GM12878 (cell line): ENCODE results near the gene CNOT3. TPM values are rescaled to one million over a fixed set of nuclear protein-coding genes. Genes with fewer than 3 reads are reported as not detected.
A peak's percentile ranks its signal among the peaks of the same experiment; 100 is the strongest.

ENCODE experiments used
- ATAC-seq: fragments of 200-7000 bp; cut with Tn5 transposase; 3 replicates; pipeline ENCODE4 v1.9.1; 2020; ENCODE audit warnings: mild to moderate bottlenecking, moderate library complexity
- BruUV-seq: library from RNA; stranded (reverse); fragments of 400-500 nt; replicated peaks from 2 replicates; lab custom pipeline; 2021; lab: Mats Ljungman, UMichigan
- CTCF ChIA-PET: fragments of 300-600 bp; sonication (Branson Sonifier 250); formaldehyde crosslinking; extraction: SDS; loops from one replicate; lab custom pipeline; 2021; ENCODE audit warnings: inconsistent platforms; lab: Yijun Ruan, JAX
- POLR2A ChIA-PET: fragments of 350-600 bp; formaldehyde crosslinking; extraction: SDS; loops from one replicate; lab custom pipeline; 2021; ENCODE audit warnings: inconsistent platforms; lab: Charles Lee
- RAD21 ChIA-PET: fragments of 300-600 bp; sonication (Branson Sonifier 250); formaldehyde crosslinking; loops from one replicate; lab custom pipeline; 2023; ENCODE audit warnings: antibody characterized with exemption; ENCODE audit not compliant: unreplicated experiment; lab: Charles Lee
- SMC1A ChIA-PET: fragments of 300-600 bp; sonication (Branson Sonifier 250); formaldehyde crosslinking; loops from one replicate; lab custom pipeline; 2023; ENCODE audit not compliant: unreplicated experiment, uncharacterized antibody; lab: Charles Lee
- DNase-seq: peaks from one replicate; pipeline ENCODE4 v3.0.0-alpha.2; 2011; ENCODE audit warnings: low read depth, low spot score
- FAIRE-seq: peaks from 3 replicates; lab custom pipeline; 2011; peaks lifted over from hg19 to GRCh38; lab: Jason Lieb, UNC
- H2AFZ ChIP-seq: 2 replicates; pipeline ENCODE4 v1.6.0; 2011; ENCODE audit warnings: low read depth, low read length, control low read depth; ENCODE audit not compliant: control insufficient read depth
- H3K27ac ChIP-seq: 2 replicates; pipeline ENCODE4 v1.5.1; 2011; ENCODE audit warnings: control low read depth; ENCODE audit not compliant: control insufficient read depth, insufficient read depth
- H3K27me3 ChIP-seq, 2 experiments: replicated peaks in 1 of 2; 2 replicates each; pipeline versions ENCODE4 v1.6.0 to v1.6.1; 2011; ENCODE audit warnings: low read length in 1 of 2; ENCODE audit not compliant: control insufficient read depth in 2 of 2, insufficient read depth in 2 of 2
- H3K36me3 ChIP-seq, 2 experiments: 2 replicates each; pipeline ENCODE4 v1.5.1; 2011; ENCODE audit warnings: low read length in 1 of 2; ENCODE audit not compliant: control insufficient read depth in 2 of 2, insufficient read depth in 2 of 2
- H3K4me1 ChIP-seq: 2 replicates; pipeline ENCODE4 v1.6.1; 2011; ENCODE audit warnings: mild to moderate bottlenecking, low read length, moderate library complexity, mixed read lengths; ENCODE audit not compliant: control insufficient read depth, insufficient read depth
- H3K4me2 ChIP-seq: 2 replicates; pipeline ENCODE4 v1.6.0; 2011; ENCODE audit warnings: control low read depth; ENCODE audit not compliant: control insufficient read depth, insufficient read depth
- H3K4me3 ChIP-seq: fragments of 200-600 bp; sonication (generic); 2 replicates; pipeline ENCODE4 v1.5.1; 2016
- H3K79me2 ChIP-seq: 2 replicates; pipeline ENCODE4 v1.6.0; 2011; ENCODE audit warnings: low read length; ENCODE audit not compliant: control insufficient read depth, insufficient read depth
- H3K9ac ChIP-seq: 2 replicates; pipeline ENCODE4 v1.8.0; 2011; ENCODE audit warnings: low read length, control low read depth, mixed read lengths; ENCODE audit not compliant: control insufficient read depth, insufficient read depth
- H3K9me3 ChIP-seq: replicated peaks from 3 replicates; pipeline ENCODE4 v1.5.1; 2011; ENCODE audit warnings: mild to moderate bottlenecking, low read length; ENCODE audit not compliant: control insufficient read depth, insufficient read depth
- H4K20me1 ChIP-seq: 2 replicates; pipeline ENCODE4 v1.6.0; 2011; ENCODE audit not compliant: control insufficient read depth, insufficient read depth
- BACH1 ChIP-seq: fragments of 450-650 bp; IDR thresholded peaks from 2 replicates; pipeline ENCODE4 v1.6.1; 2017; ENCODE audit warnings: mild to moderate bottlenecking, borderline replicate concordance
- BCL3 ChIP-seq: IDR thresholded peaks from 2 replicates; pipeline ENCODE4 v1.6.1; 2011; ENCODE audit warnings: borderline replicate concordance, low read depth, mild to moderate bottlenecking, moderate library complexity, low read length; ENCODE audit not compliant: insufficient read depth, poor library complexity, severe bottlenecking
- CEBPB ChIP-seq, 2 experiments: fragments of 150-350 bp in 1 of 2; IDR thresholded peaks; 2 replicates each; pipeline ENCODE4 v1.6.1; 2012 to 2014; ENCODE audit warnings: low read depth in 2 of 2, low read length in 2 of 2, borderline replicate concordance in 1 of 2, inconsistent platforms in 1 of 2
- CHD1 ChIP-seq: IDR thresholded peaks from 2 replicates; pipeline ENCODE4 v1.6.1; 2012; ENCODE audit warnings: low read depth, low read length, improper control_type of control experiment
- CREM ChIP-seq: IDR thresholded peaks from 2 replicates; pipeline ENCODE4 v1.6.1; 2014; ENCODE audit warnings: antibody characterized with exemption, low read depth
- EGR1 ChIP-seq, 2 experiments: IDR thresholded peaks; 1 replicate in 1 of 2; 2 replicates in 1 of 2; pipeline ENCODE4 v1.6.1; 2011 to 2012; ENCODE audit warnings: low read depth in 2 of 2, low read length in 2 of 2, borderline replicate concordance in 1 of 2, mild to moderate bottlenecking in 1 of 2, moderate library complexity in 1 of 2
- HSF1 ChIP-seq: fragments of 150-350 bp; IDR thresholded peaks from 2 replicates; pipeline ENCODE4 v1.6.1; 2014; ENCODE audit warnings: mild to moderate bottlenecking, low read depth, low read length
- KLF5 ChIP-seq: fragments of 450-650 bp; IDR thresholded peaks from 2 replicates; pipeline ENCODE4 v1.6.1; 2014; ENCODE audit warnings: mild to moderate bottlenecking; ENCODE audit not compliant: partially characterized antibody
- MLLT1 ChIP-seq: fragments of 450-650 bp; IDR thresholded peaks from 2 replicates; pipeline ENCODE4 v1.6.1; 2016; ENCODE audit warnings: mild to moderate bottlenecking
- MXI1 ChIP-seq: fragments of 150-350 bp; IDR thresholded peaks from 2 replicates; pipeline ENCODE4 v1.6.1; 2011; ENCODE audit warnings: low read depth, mild to moderate bottlenecking, inconsistent platforms, low read length, improper control_type of control experiment
- PKNOX1 ChIP-seq: fragments of 450-650 bp; IDR thresholded peaks from 2 replicates; pipeline ENCODE4 v1.6.1; 2016; ENCODE audit warnings: mild to moderate bottlenecking
- RB1 ChIP-seq: fragments of 450-650 bp; formaldehyde crosslinking; IDR thresholded peaks from 2 replicates; pipeline ENCODE4 v1.6.1; 2017; ENCODE audit warnings: mild to moderate bottlenecking, borderline replicate concordance
- SIN3A ChIP-seq: IDR thresholded peaks from 2 replicates; pipeline ENCODE4 v1.6.1; 2012; ENCODE audit warnings: low read depth, low read length, improper control_type of control experiment
- SP1 ChIP-seq: IDR thresholded peaks from one replicate; pipeline ENCODE4 v1.6.1; 2011; ENCODE audit warnings: low read depth, low read length
- SRF ChIP-seq, 2 experiments: IDR thresholded peaks; 2 replicates each; pipeline ENCODE4 v1.6.1; 2011; ENCODE audit warnings: low read depth in 2 of 2, low read length in 2 of 2, mild to moderate bottlenecking in 1 of 2, moderate library complexity in 1 of 2
- ZNF274 ChIP-seq: IDR thresholded peaks from one replicate; pipeline ENCODE4 v1.8.0; 2011; ENCODE audit not compliant: insufficient read length, insufficient read depth
- ZNF384 ChIP-seq: IDR thresholded peaks from 2 replicates; pipeline ENCODE4 v1.6.1; 2012; ENCODE audit warnings: low read depth, mild to moderate bottlenecking, low read length, improper control_type of control experiment, borderline replicate concordance
- WGBS: methylation state at CpG from one replicate; pipeline ENCODE4 v1.1.6; 2016; ENCODE audit warnings: low lambda C conversion rate; ENCODE audit not compliant: insufficient replicate concordance, insufficient coverage; ENCODE audit errors: missing lambda C conversion rate; 5-methylcytosine and 5-hydroxymethylcytosine counted together
- in situ Hi-C: fragments of 300-500 bp; cut with MboI; formaldehyde crosslinking; loops from 9 replicates; pipeline ENCODE4 v1.14.3; 2018; ENCODE audit warnings: mixed read lengths
- intact Hi-C: fragments of 100-400 bp; cut with micrococcal nuclease; formaldehyde crosslinking; loops from one replicate; pipeline ENCODE4 v1.14.2; 2022; ENCODE audit not compliant: unreplicated experiment
- polyA plus RNA-seq, 11 experiments: library from polyadenylated mRNA; depleted of rRNA in 4 of 11; unstranded in 6 of 11; stranded (reverse) in 5 of 11; fragments of >200 nt; fragmentation: Nextera tagmentation in 4 of 11; fragmentation: Illumina TruSeq in 1 of 11; extraction: Ambion mirVana in 4 of 11; extraction: Trizol in 1 of 11; gene quantifications; 1 replicate in 1 of 11; 2 replicates in 10 of 11; pipeline versions ENCODE4 v1.2.1 to v1.2.3, GENCODE V29; 2011 to 2016; ENCODE audit warnings: inconsistent platforms in 2 of 11, missing spikeins in 2 of 11, low read depth in 1 of 11
- total RNA-seq, 4 experiments: library from RNA; depleted of rRNA in 3 of 4; stranded (reverse); fragments of >200 nt in 3 of 4; fragmentation: Illumina TruSeq in 1 of 4; extraction: Trizol in 1 of 4; gene quantifications; 2 replicates each; pipeline versions ENCODE4 v1.2.1 to v1.2.3, GENCODE V29; 2013 to 2021

The CNOT3 gene
- total and polyA plus RNA-seq, 10 of the 15 experiments (the other 5 are each of a cell fraction or from before 2014, with no cell fraction given), result 0.14 to 45.1 (median 14.0) TPM

- intact Hi-C loops (no loop called here), in situ Hi-C loops (no loop called here)
- SMC1A ChIA-PET, result interaction anchor here (0.7 to 4.8 kb wide), 12 partner anchors 10 to 135 kb away, joined by 3 to 26 read pairs (median 4); partner anchors contain the start of genes LENG1 and RPS9
- H3K36me3 ChIP-seq, result peaks cover 2 to 4% of the 10 kb centered on the region in 2 experiments; a peak in 3 of 4 replicates
- no peaks in the 10 kb centered on the region for H3K9me3 ChIP-seq
- POLR2A ChIA-PET, result interaction anchor here (0.6 to 6.1 kb wide), 14 partner anchors 13 to 274 kb away, joined by 3 to 100 read pairs (median 6); partner anchors contain the start of genes CNOT3, LAIR1, LENG1 and LENG8
- peaks cover 14% of the 10 kb centered on the region for H3K4me1 ChIP-seq
- FAIRE-seq (no peak), ATAC-seq (peak; percentile 47), DNase-seq (no peak)
- H2AFZ ChIP-seq, result peak within 1 kb of the TSS; percentile 97
- RAD21 ChIA-PET, result interaction anchor here (0.6 to 2.7 kb wide), 16 partner anchors 9 to 1218 kb away, joined by 3 to 23 read pairs (median 4); partner anchors contain the start of genes CNOT3, LENG1 and UBE2S
- H3K4me2 ChIP-seq, result peak within 1 kb of the TSS; percentile 98
- H3K27me3 ChIP-seq, result no peaks in the 10 kb centered on the region
- H3K9ac ChIP-seq, result peak within 1 kb of the TSS; percentile 90
- BruUV-seq, result no TSS peak
- no peaks in the 10 kb centered on the region for H4K20me1 ChIP-seq
- peak within 1 kb of the TSS; percentile 77 for H3K4me3 ChIP-seq
- H3K27ac ChIP-seq, result peak within 1 kb of the TSS; percentile 99
- CTCF ChIA-PET, result interaction anchor here (0.6 to 3.9 kb wide), 17 partner anchors 10 to 1557 kb away, joined by 3 to 21 read pairs (median 5); partner anchors contain the start of genes CNOT3, LENG9, RPS9 and TMC4
- H3K79me2 ChIP-seq, result peaks cover 19% of the 10 kb centered on the region
- under 1% methylated on average over 51 of the region's 64 CpGs for WGBS
- peak; percentile 60 for TF ChIP-seq SP1
- peak; percentile 37; the same call in 1 of the 2 replicates for TF ChIP-seq MXI1
- peak; percentile 39 for TF ChIP-seq KLF5
- TF ChIP-seq EGR1 (IDR thresholded peaks at IDR 0.05; ENCODE audit: borderline replicate concordance in 1 of 2, low read depth in 2 of 2, low read length in 2 of 2), result peak in 1 of 2 experiments; percentile 95; a peak in 2 of 3 replicates
- TF ChIP-seq CEBPB (IDR thresholded peaks at IDR 0.05; ENCODE audit: borderline replicate concordance in 1 of 2, low read depth in 2 of 2, low read length in 2 of 2), result no peak
- no peak for TF ChIP-seq ZNF274
- TF ChIP-seq CREM, result 0 out of 2 replicates have a peak, but pooled peaks have one; percentile 4
- TF ChIP-seq MLLT1, result 0 out of 2 replicates have a peak, but pooled peaks have one; percentile 36
- no peak for TF ChIP-seq ZNF384
- peak; percentile 96; the same call in 1 of the 2 replicates for TF ChIP-seq RB1
- 0 out of 4 replicates have a peak, but pooled peaks of 1 of the 2 experiments have one; percentile 9 for TF ChIP-seq SRF (IDR thresholded peaks at IDR 0.05; ENCODE audit: low read depth in 2 of 2, low read length in 2 of 2)
- TF ChIP-seq BCL3, result peak; percentile 54
- no peak; the same call in 1 of the 2 replicates for TF ChIP-seq HSF1
- TF ChIP-seq PKNOX1, result no peak
- no peak for TF ChIP-seq CHD1
- peak; percentile 75 for TF ChIP-seq SIN3A
- TF ChIP-seq BACH1, result peak; percentile 90
Measured at GRCh38 chr19:54189145-54189734, 51.7 kb downstream of the CNOT3 start, which contains the start of gene MBOAT7. MBOAT7 (minus strand) TSS chr19:54189580; CDS start chr19:54188508, 1,072 bp downstream.
